Measurements from ENCODE around the gene RNF214. TPM values are rescaled to one million over a fixed set of nuclear protein-coding genes. Genes with fewer than 3 reads are reported as not detected.

The RNF214 gene
- total RNA-seq, 4 donors from 2014 or later = 7.4 to 11.3 (median 9.5) TPM

- no peak overlapping the region for H3K4me3 ChIP-seq (ENCODE audit: low read depth, poor library complexity, severe bottlenecking)
- intact Hi-C loops (cut with DNase I; ENCODE audit: low total_unique reads) = loop anchor here (5.0 kb wide), 1 partner anchor 1967 kb away; the partner anchor contains the start of gene NHERF4
- TF ChIP-seq POLR2A (IDR thresholded peaks at IDR 0.05) (no peak), CTCF (IDR thresholded peaks at IDR 0.05) (no peak)
- 91 to 94% methylated on average over 4 of the region's 4 CpGs for WGBS, 2 donors
- DNase-seq (ENCODE audit: low spot score in 2 of 2) = no peak
These were observed 12.5 kb upstream of the RNF214 start for GRCh38 chr11:117219995-117220394.

GRCh38 chr11:117220568-117220967 lies 11.9 kb upstream of the RNF214 start:
- TF ChIP-seq CTCF (IDR thresholded peaks at IDR 0.05) (no peak), POLR2A (IDR thresholded peaks at IDR 0.05) (no peak)
- H3K4me3 ChIP-seq (ENCODE audit: low read depth, poor library complexity, severe bottlenecking) = no peak overlapping the region
- intact Hi-C loops (cut with DNase I; ENCODE audit: low total_unique reads) = no loop called here
- WGBS, 2 donors = 34 to 36% methylated on average over 9 of the region's 9 CpGs
- DNase-seq (ENCODE audit: low spot score in 2 of 2) = peak in 1 of 2 donors; percentile 86

GRCh38 chr11:117220999-117221774 lies 11.3 kb upstream of the RNF214 start:
- intact Hi-C loops (cut with DNase I; ENCODE audit: low total_unique reads) = no loop called here
- no peak for TF ChIP-seq POLR2A (IDR thresholded peaks at IDR 0.05)
- no peak for TF ChIP-seq CTCF (IDR thresholded peaks at IDR 0.05)
- DNase-seq (ENCODE audit: low spot score in 2 of 2) = peak in 1 of 2 donors; percentile 58
- no peak overlapping the region for H3K4me3 ChIP-seq (ENCODE audit: low read depth, poor library complexity, severe bottlenecking)
- 42 to 73% methylated on average over 7 of the region's 7 CpGs for WGBS, 2 donors

GRCh38 chr11:117221775-117222517 lies 10.5 kb upstream of the RNF214 start:
- no peak for TF ChIP-seq CTCF (IDR thresholded peaks at IDR 0.05)
- no peak for TF ChIP-seq POLR2A (IDR thresholded peaks at IDR 0.05)
- WGBS, 2 donors = 58 to 60% methylated on average over 7 of the region's 7 CpGs
- intact Hi-C loops (cut with DNase I; ENCODE audit: low total_unique reads) = no loop called here
- DNase-seq (ENCODE audit: low spot score in 2 of 2) = peak in 1 of 2 donors; percentile 88
- H3K4me3 ChIP-seq (ENCODE audit: low read depth, poor library complexity, severe bottlenecking) = no peak overlapping the region

- intact Hi-C loops (cut with DNase I; ENCODE audit: low total_unique reads) = no loop called here
- H3K4me3 ChIP-seq (ENCODE audit: low read depth, poor library complexity, severe bottlenecking) = no peak overlapping the region
- WGBS, 2 donors = 91 to 92% methylated on average over 14 of the region's 14 CpGs
- no peak for TF ChIP-seq POLR2A (IDR thresholded peaks at IDR 0.05)
- no peak for TF ChIP-seq CTCF (IDR thresholded peaks at IDR 0.05)
- peak in 1 of 2 donors; percentile 60 for DNase-seq (ENCODE audit: low spot score in 2 of 2)
These were observed 9.3 kb upstream of the RNF214 start for GRCh38 chr11:117222991-117223740.
